HG02588 (cell line): Measurements from ENCODE around the gene EFCAB9.
A peak's percentile ranks its signal among the peaks of the same experiment; 100 is the strongest.

Source experiments
- ATAC-seq: cut with Tn5 transposase; IDR thresholded peaks from one replicate; pipeline ENCODE4 v1.9.1; 2021; ENCODE audit warnings: mild to moderate bottlenecking, moderate library complexity; ENCODE audit not compliant: unreplicated experiment

The EFCAB9 gene

GRCh38 chr5:172234031-172234430, 40.1 kb downstream of the EFCAB9 start:
- no peak for ATAC-seq

DNA sequence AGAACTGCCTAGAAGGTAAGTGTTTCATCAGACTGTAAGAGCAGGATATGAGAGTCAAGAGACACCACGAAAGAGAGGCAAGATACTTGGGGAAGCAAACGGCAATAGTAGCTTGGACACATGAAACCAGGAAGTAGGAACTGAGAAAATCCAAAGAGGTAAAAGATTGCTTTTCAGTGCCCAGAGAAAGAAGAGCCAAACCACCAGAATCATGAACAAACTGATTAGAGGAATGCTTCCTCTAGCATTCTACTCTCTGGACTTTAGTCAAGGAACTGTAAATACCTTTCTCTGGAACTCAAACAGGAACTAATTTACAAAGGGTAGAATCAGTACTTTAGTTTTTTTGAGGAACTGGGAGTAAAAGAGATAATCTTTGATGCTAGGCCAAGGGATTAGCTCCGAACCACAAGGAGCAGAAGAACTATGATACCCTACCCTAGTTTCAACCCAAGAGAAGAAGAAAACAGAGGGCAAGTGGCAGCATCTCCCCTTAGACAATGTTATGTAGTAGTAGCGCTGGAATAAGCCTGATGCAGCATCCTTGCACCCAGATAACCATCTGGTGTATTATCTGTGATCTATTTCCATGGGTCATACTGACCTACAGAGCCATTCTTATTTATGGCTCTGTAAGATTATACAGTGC, 41.3 kb downstream of the EFCAB9 start:
- ATAC-seq: peak; percentile 51

- ATAC-seq: no peak
Observed at GRCh38 chr5:172235827-172236736, 42.1 kb downstream of the EFCAB9 start.

GRCh38 chr5:172238334-172238733, 44.4 kb downstream of the EFCAB9 start:
- no peak for ATAC-seq

- ATAC-seq: no peak
Observed at GRCh38 chr5:172243302-172243701, 49.3 kb downstream of the EFCAB9 start.

DNA sequence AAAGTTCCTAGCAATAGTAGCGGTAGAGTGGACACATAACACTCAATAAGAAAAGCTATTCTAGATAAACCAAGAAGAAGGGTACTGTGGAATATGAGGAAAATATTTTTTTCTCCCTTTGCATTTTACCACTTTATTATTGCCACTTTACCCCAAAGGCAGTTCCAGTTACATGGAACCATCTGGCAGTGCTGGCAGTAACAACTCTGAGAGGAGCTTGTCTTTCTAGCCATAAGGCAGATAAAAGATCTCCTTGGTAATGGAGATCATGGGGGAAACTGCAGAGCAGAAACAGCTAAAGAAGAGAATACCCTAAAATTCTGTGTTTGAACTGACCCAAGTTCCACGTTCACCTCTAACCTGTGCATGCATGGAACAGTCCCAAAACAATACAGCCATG, 51.1 kb downstream of the EFCAB9 start:
- ATAC-seq: no peak

DNA sequence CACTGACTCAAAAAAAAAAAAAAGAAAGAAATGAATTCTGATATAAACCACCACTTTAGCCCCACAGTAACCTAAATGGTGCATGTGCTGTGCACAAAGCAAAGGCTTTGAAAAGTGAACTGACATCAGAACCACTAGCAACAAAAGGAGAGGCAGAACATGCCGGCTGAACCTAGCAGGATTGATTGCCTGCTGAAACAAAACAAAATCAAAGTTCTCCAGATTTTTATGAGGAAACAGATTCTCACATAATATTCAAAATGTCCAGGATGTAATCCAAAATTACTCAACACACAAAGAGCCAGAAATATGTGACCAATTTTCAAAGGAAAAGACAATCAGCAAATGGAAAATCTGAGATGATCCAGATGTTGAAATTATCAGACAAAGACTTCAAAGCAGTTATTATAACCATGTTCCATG, 51.7 kb downstream of the EFCAB9 start:
- ATAC-seq: no peak

DNA sequence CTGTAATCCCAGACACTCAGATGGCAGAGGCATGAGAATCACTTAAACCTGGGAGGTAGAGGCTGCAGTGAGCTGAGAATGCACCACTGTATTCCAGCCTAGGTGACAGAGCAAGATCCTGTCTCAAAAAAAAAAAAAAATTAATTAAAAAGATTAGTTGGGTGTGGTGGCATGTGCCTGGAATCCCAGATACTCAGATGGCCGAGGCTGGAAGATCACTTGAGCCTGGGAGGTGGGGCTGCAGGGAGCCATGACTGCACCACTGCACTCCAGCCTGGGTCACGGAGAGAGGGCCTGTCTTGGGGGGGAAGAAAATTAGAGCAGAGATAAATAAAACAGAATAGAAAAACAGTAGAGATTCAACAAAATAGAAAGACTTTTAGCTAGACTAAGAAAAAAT, 54.7 kb downstream of the EFCAB9 start:
- no peak for ATAC-seq

DNA sequence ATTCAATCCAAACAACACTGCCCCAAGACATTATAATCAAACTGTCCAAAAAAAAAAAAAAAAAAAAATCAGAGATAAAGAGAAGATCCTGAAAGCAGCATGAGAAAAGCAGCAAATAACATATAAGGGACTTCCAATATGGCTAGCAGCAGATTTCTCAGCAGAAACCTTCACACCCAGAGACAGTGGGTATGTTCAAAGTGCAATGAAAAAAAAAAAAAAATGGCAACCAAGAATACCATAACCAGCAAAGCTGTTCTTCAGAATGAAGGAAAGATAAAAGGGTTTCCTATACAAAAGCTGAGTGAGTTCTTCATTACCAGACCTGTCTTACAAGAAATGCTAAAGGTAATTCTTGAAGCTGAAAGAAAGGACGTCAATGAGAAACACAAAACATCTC, 57.4 kb downstream of the EFCAB9 start:
- no peak for ATAC-seq

DNA sequence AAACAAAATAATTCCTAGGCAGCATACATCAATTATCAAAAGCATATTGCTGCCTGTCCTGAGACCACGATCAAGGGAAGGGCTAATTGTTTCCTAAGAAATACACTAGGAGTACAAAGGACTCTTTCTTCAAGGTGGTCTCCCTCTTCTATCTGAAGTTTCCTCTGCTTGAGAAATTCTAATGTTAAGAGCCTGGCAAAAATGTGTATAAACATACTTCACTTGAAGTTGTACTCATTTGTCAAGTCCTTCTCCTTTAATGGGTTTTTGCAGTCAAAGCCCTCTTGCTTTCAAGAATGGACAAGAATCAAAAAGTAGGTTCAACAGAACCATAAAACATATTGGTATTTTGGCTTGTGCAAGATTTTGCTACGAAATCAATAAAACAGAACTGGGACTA, 58.5 kb downstream of the EFCAB9 start:
- ATAC-seq: no peak
